Brain microvascular endothelial cell (primary cell): ENCODE results near the gene RBM26.
"Not testable (repeated sequence)": the region's sequence is repeated elsewhere in the genome, so short reads cannot be mapped to it uniquely, and the experiment has no call there.

Source experiments
- DNase-seq: peaks from one replicate; pipeline ENCODE4 v3.0.0-alpha.2; 2020
- H3K27ac ChIP-seq: fragments of 250-450 bp; sonication (Bioruptor Pico); 2 replicates; pipeline ENCODE4 v1.5.1; 2020; ENCODE audit warnings: mild to moderate bottlenecking, moderate library complexity
- H3K27me3 ChIP-seq: fragments of 250-450 bp; sonication (Bioruptor Pico); replicated peaks from 2 replicates; pipeline ENCODE4 v1.5.1; 2020; ENCODE audit warnings: mild to moderate bottlenecking
- H3K36me3 ChIP-seq: fragments of 250-450 bp; sonication (Bioruptor Pico); replicated peaks from 2 replicates; pipeline ENCODE4 v1.5.1; 2020; ENCODE audit warnings: mild to moderate bottlenecking
- H3K4me3 ChIP-seq: 2 replicates; pipeline ENCODE4 v1.5.1; 2011; ENCODE audit warnings: low read depth, mild to moderate bottlenecking, control low read depth, low read length, moderate library complexity
- in situ Hi-C: cut with HindIII; loops from 2 replicates; pipeline ENCODE4 v1.10.0; 2017; ENCODE audit warnings: low sequenced_read_pairs, low pct_ligation_motif_present
- TF ChIP-seq, protein P1 (sequence below): IDR thresholded peaks from 2 replicates; pipeline ENCODE4 v1.5.1; 2011; ENCODE audit warnings: low read depth, mild to moderate bottlenecking, moderate library complexity, low read length, control low read depth, inconsistent platforms; ENCODE audit errors: missing control alignments

Gene RBM26

DNA sequence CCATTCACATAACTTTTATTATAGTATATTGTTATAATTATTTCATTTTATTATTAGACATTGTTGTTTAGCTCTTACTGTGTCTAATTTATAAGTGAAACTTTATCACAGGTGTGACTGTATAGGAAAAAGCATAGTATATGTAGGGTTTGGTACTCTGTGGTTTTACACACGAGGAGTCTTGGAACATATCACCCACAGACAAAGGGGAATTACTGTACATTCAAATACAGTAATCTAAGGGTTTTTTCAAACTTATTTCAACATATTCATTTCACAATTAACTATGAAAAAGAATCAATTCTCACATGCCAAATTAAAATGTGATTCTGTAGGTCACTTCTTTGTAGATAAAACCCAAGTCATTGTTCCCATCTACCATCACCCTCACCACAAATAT is 46.0 kb downstream of the RBM26 start:
- TF ChIP-seq, protein P1, sequence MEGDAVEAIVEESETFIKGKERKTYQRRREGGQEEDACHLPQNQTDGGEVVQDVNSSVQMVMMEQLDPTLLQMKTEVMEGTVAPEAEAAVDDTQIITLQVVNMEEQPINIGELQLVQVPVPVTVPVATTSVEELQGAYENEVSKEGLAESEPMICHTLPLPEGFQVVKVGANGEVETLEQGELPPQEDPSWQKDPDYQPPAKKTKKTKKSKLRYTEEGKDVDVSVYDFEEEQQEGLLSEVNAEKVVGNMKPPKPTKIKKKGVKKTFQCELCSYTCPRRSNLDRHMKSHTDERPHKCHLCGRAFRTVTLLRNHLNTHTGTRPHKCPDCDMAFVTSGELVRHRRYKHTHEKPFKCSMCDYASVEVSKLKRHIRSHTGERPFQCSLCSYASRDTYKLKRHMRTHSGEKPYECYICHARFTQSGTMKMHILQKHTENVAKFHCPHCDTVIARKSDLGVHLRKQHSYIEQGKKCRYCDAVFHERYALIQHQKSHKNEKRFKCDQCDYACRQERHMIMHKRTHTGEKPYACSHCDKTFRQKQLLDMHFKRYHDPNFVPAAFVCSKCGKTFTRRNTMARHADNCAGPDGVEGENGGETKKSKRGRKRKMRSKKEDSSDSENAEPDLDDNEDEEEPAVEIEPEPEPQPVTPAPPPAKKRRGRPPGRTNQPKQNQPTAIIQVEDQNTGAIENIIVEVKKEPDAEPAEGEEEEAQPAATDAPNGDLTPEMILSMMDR, result no peak
- peaks cover 4% of the 10 kb centered on the region for H3K36me3 ChIP-seq
- no peak overlapping the region for H3K27ac ChIP-seq
- H3K27me3 ChIP-seq, result no peaks in the 10 kb centered on the region
- no peak for DNase-seq
- in situ Hi-C loops, result no loop called here
- H3K4me3 ChIP-seq, result no peak overlapping the region

DNA sequence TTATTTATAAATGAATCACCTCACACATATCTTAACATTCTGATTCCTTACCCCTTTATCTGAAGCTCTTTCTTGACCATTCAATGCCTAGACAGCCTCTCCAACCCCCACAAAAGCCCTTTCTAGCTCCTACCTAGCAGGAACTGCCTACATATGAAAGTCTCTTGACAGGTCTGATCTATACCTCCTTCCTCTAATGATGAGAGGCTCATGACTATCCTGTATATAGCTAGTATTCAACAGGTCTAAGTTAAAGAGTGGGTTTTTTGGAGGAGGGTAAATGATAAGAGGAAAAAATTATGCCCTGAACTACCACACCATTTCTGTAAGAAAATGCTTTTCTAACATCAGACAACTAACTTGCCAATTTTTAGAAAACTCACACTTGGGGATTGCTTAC is 47.0 kb downstream of the RBM26 start:
- DNase-seq, result no peak
- TF ChIP-seq, protein P1, result no peak
- Histone ChIP-seq H3K27ac (no peak overlapping the region), H3K36me3 (peaks cover 8% of the 10 kb centered on the region), H3K4me3 (no peak overlapping the region), H3K27me3 (no peaks in the 10 kb centered on the region)
- in situ Hi-C loops, result no loop called here

DNA sequence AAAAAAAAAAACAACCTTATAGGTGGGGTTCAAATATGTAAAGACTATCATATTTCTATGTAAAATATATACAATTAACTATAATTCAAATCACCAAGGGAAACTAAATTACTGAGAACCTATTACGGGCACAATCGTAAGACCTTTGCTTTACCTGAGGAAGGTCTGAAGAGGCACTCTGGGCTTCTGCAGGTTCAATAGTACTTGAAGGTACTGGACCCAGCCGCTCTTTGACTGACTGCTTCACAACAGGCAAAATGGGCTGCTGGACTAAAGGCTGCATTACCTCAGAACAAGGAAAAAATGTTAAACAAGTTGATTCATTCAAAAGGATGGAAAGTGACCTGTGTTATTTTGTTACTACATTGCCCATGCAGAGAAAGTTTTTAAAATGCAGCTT is 51.8 kb downstream of the RBM26 start:
- Histone ChIP-seq H3K36me3 (peaks cover 8% of the 10 kb centered on the region), H3K4me3 (no peak overlapping the region), H3K27me3 (no peaks in the 10 kb centered on the region), H3K27ac (no peak overlapping the region)
- TF ChIP-seq, protein P1, result no peak
- in situ Hi-C loops, result no loop called here
- no peak for DNase-seq

DNA sequence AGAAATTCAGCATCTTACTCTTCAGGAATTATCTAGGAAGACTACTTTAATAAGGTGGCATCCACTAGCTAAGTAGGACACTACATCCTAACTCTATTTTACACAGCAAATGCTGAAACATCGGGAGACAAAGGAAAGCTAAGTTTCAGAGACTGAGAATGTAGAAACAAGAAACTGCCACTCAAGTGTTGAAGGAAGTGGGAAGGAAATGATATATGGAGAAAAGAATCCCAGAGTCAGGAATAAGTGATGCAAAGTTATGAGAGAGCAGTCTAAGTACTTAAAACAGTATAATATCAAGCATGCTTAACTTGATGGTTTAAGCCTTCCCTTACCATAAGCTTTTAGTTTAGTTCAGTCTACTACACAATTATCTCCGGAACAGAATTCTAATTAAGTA is 52.4 kb downstream of the RBM26 start:
- no peak for DNase-seq
- Histone ChIP-seq H3K27ac (no peak overlapping the region), H3K27me3 (no peaks in the 10 kb centered on the region), H3K4me3 (no peak overlapping the region), H3K36me3 (peaks cover 6% of the 10 kb centered on the region)
- in situ Hi-C loops, result no loop called here
- TF ChIP-seq, protein P1, result no peak

DNA sequence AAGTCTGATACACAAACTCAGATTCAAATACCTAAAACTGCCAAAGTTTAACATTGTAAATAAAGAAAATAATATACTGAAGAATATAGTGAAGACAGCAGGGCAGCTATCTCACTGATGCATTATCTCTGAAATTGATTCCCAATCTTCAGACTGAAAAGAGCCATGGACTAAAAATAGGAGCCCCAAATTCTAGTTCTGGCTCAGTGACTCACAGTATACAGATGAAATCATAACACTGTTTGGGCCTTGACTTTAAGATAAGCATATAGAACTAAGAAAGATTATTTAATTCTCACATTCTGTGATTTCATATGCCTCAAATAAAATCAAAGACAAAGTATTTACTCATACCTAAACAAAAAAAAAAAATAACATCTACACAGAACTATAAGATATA is 53.9 kb downstream of the RBM26 start:
- DNase-seq, result peak; percentile 20
- TF ChIP-seq, protein P1, result no peak
- Histone ChIP-seq H3K4me3 (no peak overlapping the region), H3K27ac (no peak overlapping the region), H3K36me3 (peaks cover 6% of the 10 kb centered on the region), H3K27me3 (no peaks in the 10 kb centered on the region)
- in situ Hi-C loops, result no loop called here

DNA sequence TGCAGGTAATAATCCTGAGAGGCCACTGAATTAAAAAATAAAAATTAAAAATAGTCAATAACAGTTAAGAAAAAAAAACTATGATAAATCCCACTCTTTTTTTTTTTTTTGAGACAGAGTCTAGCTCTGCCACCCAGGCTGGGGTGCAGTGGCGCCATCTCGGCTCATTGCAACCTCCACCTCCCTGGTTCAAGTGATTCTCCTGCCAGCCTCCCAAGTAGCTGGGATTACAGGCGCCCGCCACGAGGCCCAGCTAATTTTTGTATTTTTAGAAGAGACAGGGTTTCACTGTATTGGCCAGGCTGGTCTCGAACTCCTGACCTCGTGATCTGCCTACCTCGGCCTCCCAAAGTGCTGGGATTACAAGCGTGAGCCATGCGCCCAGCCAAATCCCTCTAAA is 56.4 kb downstream of the RBM26 start:
- in situ Hi-C loops, H3K36me3 ChIP-seq, H3K27me3 ChIP-seq, DNase-seq, H3K27ac ChIP-seq, H3K4me3 ChIP-seq: not testable (repeated sequence)
